ENCODE measurements around the gene KSR1. TPM values are rescaled to one million over a fixed set of nuclear protein-coding genes. Genes with fewer than 3 reads are reported as not detected.
"Not testable (repeated sequence)": the region's sequence is repeated elsewhere in the genome, so short reads cannot be mapped to it uniquely, and the experiment has no call there.

KSR1 gene
- total RNA-seq, 1 donor from 2014 or later = 12.6 TPM

DNA sequence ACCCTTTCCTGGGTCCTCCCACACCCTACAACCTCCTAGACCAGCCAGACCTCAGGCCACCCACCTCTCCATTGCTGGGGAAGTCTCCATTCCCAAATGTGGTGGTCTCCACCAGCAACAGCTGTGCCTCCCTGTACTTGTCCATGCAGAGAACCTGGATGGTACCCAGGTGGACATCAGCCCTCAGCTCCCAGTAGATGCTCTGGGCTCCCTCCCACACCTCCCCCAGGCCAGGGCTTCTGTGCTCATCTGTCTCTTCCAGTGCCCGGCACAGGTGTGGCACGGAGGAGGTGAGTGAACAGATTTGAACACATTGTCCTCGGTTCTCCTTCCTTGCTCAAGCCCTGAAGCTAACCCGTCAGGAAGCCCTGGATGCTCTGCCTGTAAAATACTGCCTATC lies 209.3 kb downstream of the KSR1 start:
- FAIRE-seq (no peak), DNase-seq (ENCODE audit: low spot score in 2 of 2) (no peak)

DNA sequence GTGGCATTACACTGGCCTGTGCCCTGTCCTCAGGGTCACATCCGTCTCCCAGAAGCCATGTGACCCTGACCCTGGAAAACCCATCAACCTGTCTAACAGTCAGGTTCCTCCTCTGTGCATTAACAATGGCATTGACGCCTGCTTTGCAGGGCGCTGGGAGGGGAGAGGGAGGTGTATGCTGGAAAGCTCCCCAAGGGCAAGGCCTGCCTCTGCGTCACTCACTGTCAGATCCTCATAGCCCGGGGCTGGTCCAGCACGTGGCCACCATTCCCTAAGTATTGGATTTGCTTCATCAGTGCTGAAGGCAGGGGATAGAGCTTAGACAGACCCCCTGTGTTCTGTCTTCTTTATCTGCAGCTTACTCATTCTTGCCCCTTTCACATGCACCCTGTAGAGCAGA lies 210.0 kb downstream of the KSR1 start:
- FAIRE-seq = not testable (repeated sequence)

DNA sequence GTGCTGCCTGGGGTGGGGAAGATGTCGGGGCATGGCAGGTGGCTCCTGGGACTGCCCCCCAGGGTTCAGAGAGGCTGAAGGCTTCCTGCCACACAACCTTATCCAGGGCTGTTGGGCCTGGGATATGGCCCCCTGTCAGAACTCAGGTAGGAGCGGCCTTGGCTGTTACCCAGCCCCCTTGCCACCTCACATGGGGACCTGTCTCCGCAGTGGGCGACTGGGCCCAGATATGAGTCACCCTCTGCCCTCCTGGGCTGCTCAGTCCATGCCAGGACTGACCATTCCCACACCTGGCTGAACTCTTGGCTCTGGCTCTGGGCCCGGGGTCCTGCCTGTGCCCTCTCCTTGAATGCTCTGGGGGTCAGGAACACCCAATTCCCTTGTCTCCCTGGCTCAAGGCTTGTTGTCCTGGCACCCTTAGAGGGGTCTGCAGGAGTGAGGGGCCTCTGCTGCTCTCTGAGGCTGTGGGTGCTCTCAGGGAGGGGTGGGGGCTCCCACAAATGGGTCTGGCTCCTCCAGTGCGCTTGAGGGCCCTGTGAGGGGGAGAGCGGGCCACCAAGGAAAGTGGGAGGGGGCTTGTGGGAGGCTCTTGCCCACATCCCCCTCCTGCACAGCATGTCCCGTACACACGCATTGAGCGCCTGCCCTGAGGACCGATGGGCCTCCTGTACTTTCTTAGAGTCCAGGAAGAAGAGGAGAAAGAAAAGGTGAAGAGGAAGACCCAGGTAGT lies 210.7 kb downstream of the KSR1 start:
- DNase-seq (ENCODE audit: low spot score in 2 of 2) (no peak), FAIRE-seq (no peak)

More for the DNA sequence above, 210.0 kb downstream of the KSR1 start:
- not testable (repeated sequence) for DNase-seq (ENCODE audit: low spot score in 2 of 2)

DNA sequence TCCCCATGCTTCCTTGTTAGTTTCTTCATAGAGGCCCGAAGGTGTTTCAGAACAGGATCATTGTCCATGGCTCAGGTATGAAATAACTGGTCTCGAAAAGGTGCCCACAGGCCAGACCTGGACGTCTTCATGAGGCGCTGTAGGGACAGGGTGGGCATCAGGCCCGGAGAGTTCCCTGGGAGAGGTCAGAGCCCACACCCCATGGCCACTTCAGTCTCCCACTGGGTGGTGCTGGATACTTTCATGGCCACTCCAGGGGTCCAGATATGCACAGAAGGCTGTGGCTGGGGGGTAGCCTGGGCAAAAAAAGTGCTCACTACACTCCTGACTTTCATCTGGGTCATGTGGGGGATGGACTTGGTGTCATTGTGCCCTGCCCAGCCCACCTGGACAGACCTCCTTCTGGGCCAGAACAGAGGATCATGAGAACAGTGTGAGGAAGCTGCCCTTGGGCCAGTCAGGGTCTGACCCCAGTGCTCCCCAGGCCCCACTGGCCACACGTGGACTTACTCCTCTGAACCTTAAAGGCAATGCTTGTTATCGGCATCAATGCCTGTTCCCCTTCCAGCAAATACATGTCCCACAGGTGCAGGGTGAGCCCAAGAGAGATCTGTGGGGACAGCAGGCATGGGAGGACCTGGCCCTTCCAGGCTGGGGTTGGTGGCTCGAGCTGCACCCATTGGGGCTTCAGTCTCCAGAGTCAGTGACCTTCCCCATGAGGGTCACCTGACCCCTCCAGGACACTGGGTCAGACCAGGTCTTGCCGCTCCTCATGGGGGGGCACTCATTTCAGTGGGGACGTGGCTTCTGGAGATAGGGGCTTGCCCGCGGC lies 211.6 kb downstream of the KSR1 start:
- DNase-seq (ENCODE audit: low spot score in 2 of 2) = no peak
- no peak for FAIRE-seq

DNA sequence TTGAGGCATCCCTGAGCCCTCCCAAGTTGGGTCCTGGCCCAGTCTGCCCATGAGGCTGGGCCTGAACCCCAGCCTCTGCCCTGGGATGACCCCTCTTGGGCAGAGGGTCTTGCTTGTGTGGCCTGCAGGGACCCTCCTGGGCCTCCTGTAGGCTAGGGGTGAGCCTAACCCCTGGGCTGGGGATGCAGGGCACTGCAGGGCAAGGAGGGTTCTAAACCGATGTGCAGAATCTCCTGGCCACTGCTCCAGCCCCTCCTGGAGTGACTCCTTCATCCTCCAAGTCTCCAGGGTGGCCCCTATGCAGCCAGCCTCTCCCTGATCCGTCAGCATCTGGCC lies 212.2 kb downstream of the KSR1 start:
- DNase-seq (ENCODE audit: low spot score in 2 of 2) (no peak), FAIRE-seq (no peak)

DNA sequence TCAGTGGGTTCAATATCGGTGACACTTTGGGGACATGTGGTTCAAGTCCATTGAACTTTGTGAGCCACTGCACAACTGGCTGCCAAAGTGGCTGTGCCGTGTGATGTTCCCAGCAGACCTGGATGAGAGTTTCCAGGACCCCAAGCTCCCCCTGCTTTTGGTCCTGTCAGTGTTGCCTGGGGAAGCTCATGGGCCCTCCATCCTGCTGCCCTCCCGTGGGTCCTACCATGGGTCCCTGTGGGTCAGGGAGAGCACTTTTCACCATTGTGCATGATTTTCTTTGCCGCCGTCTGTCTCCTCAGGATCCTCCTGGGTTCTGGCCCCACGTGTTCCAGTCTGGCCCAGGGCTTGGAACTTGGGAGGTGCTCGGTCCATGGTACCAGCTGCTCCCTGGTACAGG lies 212.9 kb downstream of the KSR1 start:
- FAIRE-seq = no peak

DNA sequence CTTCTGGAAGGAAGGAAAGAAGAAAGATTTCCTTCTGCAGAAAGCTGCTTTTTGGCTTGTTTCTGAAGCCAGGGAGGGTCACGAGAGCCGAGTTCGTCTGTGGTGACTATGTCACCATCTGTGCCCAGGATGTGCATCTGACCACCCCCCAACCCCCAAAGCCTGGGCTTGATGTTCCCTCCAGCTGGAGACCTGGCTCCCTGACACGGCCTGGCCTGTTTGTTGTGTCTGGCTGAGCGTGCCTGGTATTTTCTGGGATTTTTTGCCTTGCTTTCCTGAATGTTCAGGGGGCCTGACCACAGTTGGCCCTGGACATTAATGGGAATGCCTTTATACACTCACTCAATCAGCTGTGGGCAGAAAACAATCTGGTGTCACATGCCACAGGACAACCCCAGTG lies 213.6 kb downstream of the KSR1 start:
- FAIRE-seq = no peak
- DNase-seq (ENCODE audit: low spot score in 2 of 2) = no peak

More for the DNA sequence above, 212.9 kb downstream of the KSR1 start:
- no peak for DNase-seq (ENCODE audit: low spot score in 2 of 2)

DNA sequence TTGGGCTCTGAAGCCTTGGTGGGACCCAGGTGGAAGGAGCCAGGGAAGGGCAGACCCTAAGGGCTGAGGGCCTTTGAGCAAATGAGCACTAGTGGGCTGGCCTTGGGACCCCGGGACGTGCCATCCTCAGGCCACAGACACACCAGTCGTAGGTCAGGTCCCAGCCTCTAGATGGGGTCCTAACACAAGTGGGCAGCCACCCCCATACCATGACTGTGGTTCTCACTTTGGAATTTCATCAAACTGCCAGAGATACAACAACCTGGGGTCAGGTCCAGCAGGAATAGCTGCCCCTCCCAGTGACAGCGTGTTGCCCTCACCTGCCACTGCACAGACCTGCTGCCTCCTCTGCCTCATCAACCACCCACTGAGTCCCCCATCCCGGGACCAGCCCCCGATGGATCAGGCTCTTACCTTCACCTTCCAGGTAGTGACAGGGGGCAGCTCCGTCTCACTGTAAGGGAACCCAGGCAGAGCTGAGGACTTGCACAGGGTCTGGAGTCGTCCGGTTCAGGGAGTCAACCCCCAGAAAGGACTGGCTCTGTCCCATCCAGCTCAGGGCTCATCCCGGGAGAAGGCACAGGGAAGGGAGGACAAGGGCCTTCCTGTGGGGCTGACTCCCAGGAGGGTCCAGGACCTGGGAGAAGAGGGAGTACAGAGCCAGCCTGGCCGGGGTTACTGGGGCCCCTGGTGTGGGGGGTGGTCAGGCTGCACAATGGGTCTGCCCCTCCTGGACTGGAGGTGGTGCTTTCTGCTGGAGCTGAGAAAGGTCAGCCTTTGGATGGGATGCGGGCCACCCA lies 214.7 kb downstream of the KSR1 start:
- DNase-seq (ENCODE audit: low spot score in 2 of 2) = no peak
- FAIRE-seq = no peak

DNA sequence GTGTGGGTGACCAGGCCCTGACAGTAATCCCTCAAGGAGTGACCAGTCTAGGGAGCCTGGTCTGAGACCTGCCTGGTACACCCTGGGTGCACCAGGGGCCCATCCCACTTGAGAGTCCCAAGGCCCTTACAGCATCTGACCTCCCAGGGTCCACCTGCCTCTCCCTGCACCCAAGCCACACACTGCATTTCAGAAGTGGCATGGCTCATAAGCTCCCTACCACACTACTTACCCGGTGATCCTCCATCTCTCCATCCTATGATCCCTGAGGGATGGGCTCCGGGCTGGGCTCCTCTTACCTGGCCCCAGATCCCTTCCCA lies 215.3 kb downstream of the KSR1 start:
- no peak for FAIRE-seq
- no peak for DNase-seq (ENCODE audit: low spot score in 2 of 2)

DNA sequence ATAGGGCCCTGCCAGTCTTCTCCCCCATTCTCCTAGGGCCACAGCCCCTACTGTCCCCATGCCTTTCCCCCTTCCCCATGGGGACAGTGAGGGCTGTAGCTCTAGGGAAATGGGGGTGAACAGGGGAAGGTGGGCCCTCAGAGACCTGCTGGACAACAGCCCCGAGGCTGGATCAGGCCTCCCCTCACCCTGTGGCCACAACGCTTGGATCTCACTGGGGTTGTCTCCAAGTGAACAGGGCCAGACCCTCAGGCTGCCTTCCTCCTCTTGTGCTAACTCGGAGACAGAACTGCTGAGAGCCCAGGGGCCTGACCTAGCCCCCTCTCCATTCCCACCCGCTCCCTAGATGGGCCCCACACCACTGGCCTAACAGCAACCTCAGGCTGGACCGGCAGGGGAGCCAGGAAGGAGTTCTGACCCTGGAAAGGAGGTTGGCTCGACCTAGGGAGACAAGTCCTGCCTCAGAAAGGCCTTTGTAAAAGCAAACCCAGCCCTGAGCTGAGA lies 215.8 kb downstream of the KSR1 start:
- DNase-seq (ENCODE audit: low spot score in 2 of 2); FAIRE-seq: not testable (repeated sequence)

DNA sequence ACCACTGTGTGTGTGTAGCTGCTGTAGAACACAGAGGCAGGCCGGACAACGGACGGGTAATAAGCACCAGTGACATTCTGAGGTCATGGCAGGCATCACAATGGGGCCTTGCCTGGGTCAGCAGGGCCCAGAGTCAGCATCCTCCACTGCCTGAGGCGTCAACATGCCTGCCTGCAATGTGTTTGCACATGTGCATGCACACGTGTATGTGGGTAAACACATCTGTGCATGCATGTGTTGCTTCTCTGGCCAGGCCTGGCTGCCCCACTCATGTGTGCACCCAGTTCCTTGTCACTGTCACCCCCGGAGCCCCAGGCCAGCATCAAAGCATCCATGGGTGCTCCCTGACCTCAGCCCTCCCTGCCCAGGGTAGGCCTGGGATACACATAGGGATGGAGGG lies 218.1 kb downstream of the KSR1 start:
- no peak for FAIRE-seq
- DNase-seq (ENCODE audit: low spot score in 2 of 2) = no peak

Small RNAs within 50 kb of the gene (small RNA-seq; reads per million reads assigned to genes)
- not detected for gene AC015688.5

Other genes starting within 250 kb of the KSR1 start
- gene WSB1, start 162.3 kb upstream of the KSR1 start, total RNA-seq = 187 TPM
- gene LGALS9, start 174.7 kb downstream of the KSR1 start, total RNA-seq = 0.41 TPM

Data from frontal cortex (tissue), 4 donors.